Neural crest cell (in vitro differentiated cells): Measurements from ENCODE around the gene LRRC55. TPM values are rescaled to one million over a fixed set of nuclear protein-coding genes. Genes with fewer than 3 reads are reported as not detected.

Experiments
- DNase-seq: peaks from one replicate; pipeline ENCODE4 v3.0.0; 2021; ENCODE audit warnings: low read depth, mixed read lengths, low spot score
- H3K27ac Mint-ChIP-seq: one replicate; pipeline ENCODE4 v1.8.0; 2021; ENCODE audit warnings: mild to moderate bottlenecking, mixed read lengths; ENCODE audit not compliant: unreplicated experiment
- H3K27me3 Mint-ChIP-seq: 2 replicates; pipeline ENCODE4 v1.8.0; 2021; ENCODE audit warnings: low read depth, mild to moderate bottlenecking, mixed read lengths
- H3K36me3 Mint-ChIP-seq: 2 replicates; pipeline ENCODE4 v1.8.0; 2021; ENCODE audit warnings: low read depth, mild to moderate bottlenecking, mixed read lengths
- H3K4me1 Mint-ChIP-seq: 2 replicates; pipeline ENCODE4 v1.8.0; 2021; ENCODE audit warnings: mixed read lengths
- H3K4me3 Mint-ChIP-seq: one replicate; pipeline ENCODE4 v1.8.0; 2021; ENCODE audit warnings: mild to moderate bottlenecking, mixed read lengths
- H3K9me3 Mint-ChIP-seq: 2 replicates; pipeline ENCODE4 v1.8.0; 2021; ENCODE audit warnings: mixed read lengths
- total RNA-seq: library from RNA; stranded (reverse); gene quantifications from 2 replicates; pipeline ENCODE4 v1.2.1, GENCODE V29; 2021
- TF ChIP-seq, protein P1 (sequence below): fragments of 200-600 bp; sonication (generic); conservative IDR thresholded peaks from 2 replicates; pipeline ENCODE4 v1.5.0; 2021; ENCODE audit warnings: antibody characterized with exemption, mild to moderate bottlenecking

Gene LRRC55
- total RNA-seq, 1 donor from 2014 or later, result 6.4 TPM

- Mint-ChIP-seq H3K36me3 (no peaks in the 10 kb centered on the region), H3K27me3 (peaks cover 2% of the 10 kb centered on the region), H3K27ac (no peak overlapping the region), H3K4me1 (peaks cover 38% of the 10 kb centered on the region), H3K4me3 (no peak overlapping the region), H3K9me3 (no peaks in the 10 kb centered on the region)
- TF ChIP-seq, protein P1, sequence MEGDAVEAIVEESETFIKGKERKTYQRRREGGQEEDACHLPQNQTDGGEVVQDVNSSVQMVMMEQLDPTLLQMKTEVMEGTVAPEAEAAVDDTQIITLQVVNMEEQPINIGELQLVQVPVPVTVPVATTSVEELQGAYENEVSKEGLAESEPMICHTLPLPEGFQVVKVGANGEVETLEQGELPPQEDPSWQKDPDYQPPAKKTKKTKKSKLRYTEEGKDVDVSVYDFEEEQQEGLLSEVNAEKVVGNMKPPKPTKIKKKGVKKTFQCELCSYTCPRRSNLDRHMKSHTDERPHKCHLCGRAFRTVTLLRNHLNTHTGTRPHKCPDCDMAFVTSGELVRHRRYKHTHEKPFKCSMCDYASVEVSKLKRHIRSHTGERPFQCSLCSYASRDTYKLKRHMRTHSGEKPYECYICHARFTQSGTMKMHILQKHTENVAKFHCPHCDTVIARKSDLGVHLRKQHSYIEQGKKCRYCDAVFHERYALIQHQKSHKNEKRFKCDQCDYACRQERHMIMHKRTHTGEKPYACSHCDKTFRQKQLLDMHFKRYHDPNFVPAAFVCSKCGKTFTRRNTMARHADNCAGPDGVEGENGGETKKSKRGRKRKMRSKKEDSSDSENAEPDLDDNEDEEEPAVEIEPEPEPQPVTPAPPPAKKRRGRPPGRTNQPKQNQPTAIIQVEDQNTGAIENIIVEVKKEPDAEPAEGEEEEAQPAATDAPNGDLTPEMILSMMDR, result no peak
- no peak for DNase-seq
Measured at GRCh38 chr11:57240007-57240406, 58.3 kb downstream of the LRRC55 start.

DNA sequence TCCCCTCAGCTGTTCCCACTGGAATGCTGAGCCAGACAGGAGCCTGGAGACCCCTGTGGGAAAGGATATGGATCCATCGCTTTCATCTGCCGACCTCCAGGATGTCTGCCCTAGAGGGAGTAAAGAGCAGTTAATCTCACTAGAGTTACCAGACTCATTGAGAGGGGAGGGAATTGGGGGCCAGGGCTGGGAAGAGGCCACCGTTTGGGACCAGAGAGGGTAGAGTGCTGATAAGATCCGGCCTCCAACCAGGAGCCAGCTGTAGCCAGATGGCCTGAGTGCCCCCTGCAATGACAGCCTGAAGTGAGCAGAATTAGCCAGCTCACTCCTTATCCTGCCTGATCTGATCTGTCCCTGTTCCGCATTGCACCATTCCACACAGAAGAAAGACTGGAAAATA, 59.0 kb downstream of the LRRC55 start:
- peaks cover 33% of the 10 kb centered on the region for H3K4me1 Mint-ChIP-seq
- no peak overlapping the region for H3K27ac Mint-ChIP-seq
- no peaks in the 10 kb centered on the region for H3K36me3 Mint-ChIP-seq
- TF ChIP-seq, protein P1, result no peak
- no peaks in the 10 kb centered on the region for H3K9me3 Mint-ChIP-seq
- H3K4me3 Mint-ChIP-seq, result no peak overlapping the region
- DNase-seq, result no peak
- H3K27me3 Mint-ChIP-seq, result peaks cover 2% of the 10 kb centered on the region

Other genes starting within 250 kb of the LRRC55 start
- gene OR5AK2, start 193.0 kb upstream of the LRRC55 start, total RNA-seq, result not detected in 2 replicates
- gene APLNR, start 55.3 kb downstream of the LRRC55 start, total RNA-seq, result 3.0 and 3.9 TPM in 2 replicates
- gene TNKS1BP1, start 143.0 kb downstream of the LRRC55 start, total RNA-seq, result 105 and 114 TPM in 2 replicates
- 280 TPM in 2 replicates for gene SSRP1, start 153.9 kb downstream of the LRRC55 start, total RNA-seq
- 14.3 and 15.5 TPM in 2 replicates for gene P2RX3, start 156.4 kb downstream of the LRRC55 start, total RNA-seq
- not detected in 2 replicates for gene PRG3, start 199.2 kb downstream of the LRRC55 start, total RNA-seq
- 0.23 TPM in 1 of 2 replicates, not detected in the other for gene PRG2, start 208.7 kb downstream of the LRRC55 start, total RNA-seq
- gene SLC43A3, start 245.2 kb downstream of the LRRC55 start, total RNA-seq, result 52.9 and 53.7 TPM in 2 replicates